Type B pancreatic cell (in vitro differentiated cells): ENCODE results near the gene S100Z. TPM values are rescaled to one million over a fixed set of nuclear protein-coding genes. Genes with fewer than 3 reads are reported as not detected.

Experiments
- DNase-seq: peaks from one replicate; pipeline ENCODE4 v3.0.0; 2021; ENCODE audit warnings: mixed read lengths; ENCODE audit not compliant: unreplicated experiment; ENCODE audit errors: extremely low spot score
- H3K27ac Mint-ChIP-seq: 2 replicates; pipeline ENCODE4 v1.8.0; 2021; ENCODE audit warnings: mild to moderate bottlenecking, mixed read lengths
- H3K27me3 Mint-ChIP-seq: 2 replicates; pipeline ENCODE4 v1.8.0; 2021; ENCODE audit warnings: mixed read lengths
- H3K36me3 Mint-ChIP-seq: 2 replicates; pipeline ENCODE4 v1.8.0; 2021; ENCODE audit warnings: mixed read lengths
- H3K4me1 Mint-ChIP-seq: one replicate; pipeline ENCODE4 v1.8.0; 2021; ENCODE audit warnings: mixed read lengths; ENCODE audit not compliant: unreplicated experiment
- H3K4me3 Mint-ChIP-seq: 2 replicates; pipeline ENCODE4 v1.8.0; 2021; ENCODE audit warnings: mild to moderate bottlenecking, mixed read lengths
- H3K9me3 Mint-ChIP-seq: 2 replicates; pipeline ENCODE4 v1.8.0; 2021; ENCODE audit warnings: mixed read lengths
- CTCF ChIP-seq: fragments of 200-600 bp; sonication (generic); conservative IDR thresholded peaks from 2 replicates; pipeline ENCODE4 v1.5.0; 2021; ENCODE audit warnings: antibody characterized with exemption, mild to moderate bottlenecking
- total RNA-seq: library from RNA; stranded (reverse); gene quantifications from 2 replicates; pipeline ENCODE4 v1.2.1, GENCODE V29; 2021; ENCODE audit warnings: low replicate concordance

The S100Z gene
- total RNA-seq, 1 donor from 2014 or later: 0.56 TPM

GRCh38 chr5:76867038-76867437 lies 17.2 kb downstream of the S100Z start:
- Mint-ChIP-seq H3K27me3 (no peaks in the 10 kb centered on the region), H3K9me3 (peaks cover 5% of the 10 kb centered on the region), H3K27ac (no peak overlapping the region), H3K4me3 (no peak overlapping the region), H3K36me3 (no peaks in the 10 kb centered on the region), H3K4me1 (peaks cover 18% of the 10 kb centered on the region)
- DNase-seq: no peak
- no peak for TF ChIP-seq CTCF

- Mint-ChIP-seq H3K27me3 (no peaks in the 10 kb centered on the region), H3K27ac (peak overlapping the region; percentile 58)
These were observed 18.2 kb downstream of the S100Z start for GRCh38 chr5:76867827-76868693.

GRCh38 chr5:76870046-76870445 lies 20.2 kb downstream of the S100Z start:
- H3K4me1 Mint-ChIP-seq: peaks cover 13% of the 10 kb centered on the region
- no peak for TF ChIP-seq CTCF
- H3K36me3 Mint-ChIP-seq: no peaks in the 10 kb centered on the region
- H3K27me3 Mint-ChIP-seq: peaks cover 3% of the 10 kb centered on the region
- no peak for DNase-seq
- H3K27ac Mint-ChIP-seq: no peak overlapping the region
- H3K4me3 Mint-ChIP-seq: no peak overlapping the region
- H3K9me3 Mint-ChIP-seq: no peaks in the 10 kb centered on the region

More at GRCh38 chr5:76867827-76868693, 18.2 kb downstream of the S100Z start:
- Mint-ChIP-seq H3K4me3 (no peak overlapping the region), H3K36me3 (no peaks in the 10 kb centered on the region), H3K4me1 (peaks cover 14% of the 10 kb centered on the region), H3K9me3 (peaks cover under 1% of the 10 kb centered on the region)
- peak; percentile 91 for TF ChIP-seq CTCF
- DNase-seq: no peak

GRCh38 chr5:76874088-76874581 lies 24.3 kb downstream of the S100Z start:
- no peaks in the 10 kb centered on the region for H3K9me3 Mint-ChIP-seq
- no peak for DNase-seq
- peaks cover 3% of the 10 kb centered on the region for H3K27me3 Mint-ChIP-seq
- no peak for TF ChIP-seq CTCF
- peaks cover 11% of the 10 kb centered on the region for H3K4me1 Mint-ChIP-seq
- no peaks in the 10 kb centered on the region for H3K36me3 Mint-ChIP-seq
- peak overlapping the region; percentile 46 for H3K4me3 Mint-ChIP-seq
- H3K27ac Mint-ChIP-seq: no peak overlapping the region

- Mint-ChIP-seq H3K27ac (no peak overlapping the region), H3K27me3 (peaks cover 30% of the 10 kb centered on the region), H3K36me3 (no peaks in the 10 kb centered on the region), H3K4me1 (no peaks in the 10 kb centered on the region), H3K9me3 (no peaks in the 10 kb centered on the region), H3K4me3 (no peak overlapping the region)
- no peak for DNase-seq
- TF ChIP-seq CTCF: no peak
These were observed 39.0 kb downstream of the S100Z start for GRCh38 chr5:76888733-76889300.
